MCF 10A (cell line): Measurements from ENCODE around the gene TMEM163. TPM values are rescaled to one million over a fixed set of nuclear protein-coding genes. Genes with fewer than 3 reads are reported as not detected.
"Not testable (repeated sequence)": the region's sequence is repeated elsewhere in the genome, so short reads cannot be mapped to it uniquely, and the experiment has no call there.

Experiments used
- BruUV-seq: library from RNA; stranded (reverse); fragments of 400-500 nt; replicated peaks from 2 replicates; lab custom pipeline; 2021; lab: Mats Ljungman, UMichigan
- CTCF ChIA-PET: fragments of 300-600 bp; sonication (Branson Sonifier 250); formaldehyde crosslinking; extraction: SDS; loops from one replicate; lab custom pipeline; 2021; ENCODE audit warnings: antibody characterized with exemption, inconsistent platforms; lab: Yijun Ruan, JAX
- POLR2A ChIA-PET: fragments of 300-600, 350-650 bp; sonication (Branson Sonifier 250); formaldehyde crosslinking; extraction: SDS; loops from one replicate; lab custom pipeline; 2020; ENCODE audit warnings: antibody characterized with exemption, inconsistent platforms; lab: Yijun Ruan, JAX
- DNase-seq: peaks from one replicate; pipeline ENCODE4 v3.0.0-alpha.2; 2018; ENCODE audit not compliant: unreplicated experiment
- H3K27ac Mint-ChIP-seq: one replicate; pipeline ENCODE4 v1.8.0; 2022; ENCODE audit warnings: mild to moderate bottlenecking, low read depth, mixed read lengths; ENCODE audit not compliant: unreplicated experiment
- H3K27me3 Mint-ChIP-seq: one replicate; pipeline ENCODE4 v1.8.0; 2022; ENCODE audit warnings: mixed read lengths; ENCODE audit not compliant: insufficient read depth, unreplicated experiment
- H3K36me3 Mint-ChIP-seq: one replicate; pipeline ENCODE4 v1.8.0; 2022; ENCODE audit warnings: mild to moderate bottlenecking, moderate library complexity, mixed read lengths; ENCODE audit not compliant: insufficient read depth, unreplicated experiment
- H3K4me1 Mint-ChIP-seq: one replicate; pipeline ENCODE4 v1.8.0; 2022; ENCODE audit warnings: mixed read lengths; ENCODE audit not compliant: insufficient read depth, unreplicated experiment
- H3K4me3 Mint-ChIP-seq: one replicate; pipeline ENCODE4 v1.8.0; 2022; ENCODE audit warnings: mild to moderate bottlenecking, moderate library complexity, mixed read lengths; ENCODE audit not compliant: unreplicated experiment
- H3K9me3 Mint-ChIP-seq: one replicate; pipeline ENCODE4 v1.8.0; 2022; ENCODE audit warnings: mixed read lengths; ENCODE audit not compliant: unreplicated experiment
- CTCF ChIP-seq: fragments of 200-600 bp; IDR thresholded peaks from one replicate; pipeline ENCODE4 v1.8.0; 2022; ENCODE audit warnings: antibody characterized with exemption, mild to moderate bottlenecking; ENCODE audit not compliant: unreplicated experiment
- intact Hi-C: fragments of 100-400 bp; cut with micrococcal nuclease; formaldehyde crosslinking; loops from 2 replicates; pipeline ENCODE4 v1.14.1; 2022
- total RNA-seq: library from RNA; stranded (reverse); gene quantifications from 2 replicates; pipeline ENCODE4 v1.2.3, GENCODE V29; 2022

The TMEM163 gene
- total RNA-seq, 1 experiment from 2014 or later, result not detected

- Mint-ChIP-seq H3K9me3 (peaks cover 19% of the 10 kb centered on the region), H3K27me3 (no peaks in the 10 kb centered on the region), H3K27ac (no peak overlapping the region), H3K4me3 (no peak overlapping the region), H3K4me1 (no peaks in the 10 kb centered on the region), H3K36me3 (no peaks in the 10 kb centered on the region)
- BruUV-seq, result no TSS peak
- intact Hi-C loops, result no loop called here
- TF ChIP-seq CTCF, result no peak
- POLR2A ChIA-PET, result no interaction called here
- CTCF ChIA-PET, result no interaction called here
- DNase-seq, result no peak
Observed at GRCh38 chr2:134590679-134591078, 128.1 kb downstream of the TMEM163 start.

- H3K4me1 Mint-ChIP-seq, POLR2A ChIA-PET, H3K27me3 Mint-ChIP-seq, BruUV-seq, H3K4me3 Mint-ChIP-seq, intact Hi-C loops, H3K27ac Mint-ChIP-seq, DNase-seq, H3K36me3 Mint-ChIP-seq: not testable (repeated sequence)
- peaks cover 19% of the 10 kb centered on the region for H3K9me3 Mint-ChIP-seq
- CTCF ChIA-PET, result interaction anchor here (0.6 to 1.3 kb wide), 2 partner anchors 17 to 165 kb away, joined by 3 to 5 read pairs; no protein-coding TSS in a partner anchor
Observed at GRCh38 chr2:134589171-134590083, 129.4 kb downstream of the TMEM163 start.

- Mint-ChIP-seq H3K4me3 (no peak overlapping the region), H3K4me1 (no peaks in the 10 kb centered on the region), H3K9me3 (peaks cover 19% of the 10 kb centered on the region), H3K27me3 (no peaks in the 10 kb centered on the region), H3K36me3 (no peaks in the 10 kb centered on the region), H3K27ac (no peak overlapping the region)
- TF ChIP-seq CTCF, result no peak
- no peak for DNase-seq
- intact Hi-C loops, result no loop called here
- ChIA-PET CTCF (interaction anchor here (0.6 to 1.3 kb wide), 2 partner anchors 16 to 164 kb away, joined by 3 to 5 read pairs; no protein-coding TSS in a partner anchor), POLR2A (no interaction called here)
- no TSS peak for BruUV-seq
Observed at GRCh38 chr2:134588556-134588955, 130.2 kb downstream of the TMEM163 start.

GRCh38 chr2:134586326-134586965 lies 132.4 kb downstream of the TMEM163 start:
- H3K4me3 Mint-ChIP-seq, result no peak overlapping the region

More at GRCh38 chr2:134586326-134586965, 132.4 kb downstream of the TMEM163 start:
- no peaks in the 10 kb centered on the region for H3K4me1 Mint-ChIP-seq
- H3K9me3 Mint-ChIP-seq, result peaks cover 15% of the 10 kb centered on the region
- BruUV-seq, result no TSS peak
- intact Hi-C loops, result no loop called here
- H3K36me3 Mint-ChIP-seq, result no peaks in the 10 kb centered on the region
- DNase-seq, result no peak
- no peaks in the 10 kb centered on the region for H3K27me3 Mint-ChIP-seq
- CTCF ChIA-PET, result interaction anchor here (0.6 kb wide), 1 partner anchor 29 kb away, joined by 4 read pairs; no protein-coding TSS in a partner anchor
- no peak for TF ChIP-seq CTCF
- POLR2A ChIA-PET, result no interaction called here
- H3K27ac Mint-ChIP-seq, result no peak overlapping the region
